CD4-positive, alpha-beta T cell treated with Interleukin-17A for 4 hours (primary cell): ENCODE data around the gene SELENOI.

Experiments used
- DNase-seq: peaks from one replicate; pipeline ENCODE4 v3.0.0-alpha.2; 2020; ENCODE audit warnings: mixed read lengths

Gene SELENOI

GRCh38 chr2:26412091-26412673 lies 66.2 kb downstream of the SELENOI start:
- no peak for DNase-seq

- no peak for DNase-seq
Observed at GRCh38 chr2:26414311-26414710, 68.4 kb downstream of the SELENOI start.

GRCh38 chr2:26421961-26422360 lies 76.0 kb downstream of the SELENOI start:
- no peak for DNase-seq

DNA sequence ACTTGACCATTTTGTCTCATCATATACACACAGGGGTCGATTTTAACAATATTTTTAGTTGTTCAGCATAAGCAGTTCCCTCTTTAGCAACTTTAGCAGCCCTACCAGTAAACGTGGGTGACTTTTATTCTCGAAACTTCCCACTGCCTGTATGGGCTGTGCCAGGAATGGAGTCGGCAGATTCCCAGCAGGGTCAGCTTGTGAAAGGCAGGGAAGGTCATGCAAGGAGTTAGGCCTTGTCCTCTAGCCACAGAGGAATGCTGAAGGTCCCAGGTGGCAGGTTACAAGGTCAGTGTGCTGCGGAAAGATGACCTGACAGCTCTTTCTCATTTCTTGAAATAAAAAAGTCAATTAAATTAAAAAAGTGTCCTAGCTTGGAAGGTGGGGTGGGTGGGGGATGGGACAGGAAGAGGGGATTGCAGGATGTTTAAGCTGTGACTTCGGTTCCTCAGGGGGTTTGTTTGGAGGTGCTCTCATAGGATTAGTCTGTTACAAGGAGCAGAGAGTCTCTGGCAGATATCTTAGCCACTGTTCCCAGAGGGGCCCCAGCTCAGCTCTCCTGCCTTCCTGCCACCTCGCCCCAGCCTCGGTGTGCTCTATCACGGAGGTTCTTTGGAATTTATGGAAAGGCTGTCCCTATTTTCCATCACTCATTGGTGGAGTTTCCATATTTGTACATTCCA lies 77.1 kb downstream of the SELENOI start:
- no peak for DNase-seq

GRCh38 chr2:26423750-26424149 lies 77.8 kb downstream of the SELENOI start:
- DNase-seq = no peak

GRCh38 chr2:26424221-26424620 lies 78.3 kb downstream of the SELENOI start:
- no peak for DNase-seq

DNA sequence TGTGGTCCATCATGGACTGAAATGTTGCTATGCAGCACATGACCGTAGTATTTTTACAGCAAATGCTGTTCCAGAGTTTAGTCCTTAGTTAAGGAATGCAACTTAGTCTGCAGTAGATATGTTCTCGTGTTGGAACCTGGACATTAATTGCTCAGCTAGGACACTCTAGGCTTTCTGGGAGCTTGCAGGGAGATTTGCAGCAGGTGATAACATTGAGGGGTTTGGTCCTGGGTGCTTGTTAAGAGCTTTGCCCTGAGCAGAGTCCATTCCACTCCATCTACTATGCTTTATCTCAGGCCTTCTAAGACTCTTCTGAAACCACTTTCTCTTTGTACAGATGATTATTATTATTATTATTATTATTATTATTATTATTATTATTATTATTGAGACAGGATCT lies 82.9 kb downstream of the SELENOI start:
- DNase-seq = no peak

- DNase-seq = no peak
Observed at GRCh38 chr2:26429779-26430578, 84.0 kb downstream of the SELENOI start.

DNA sequence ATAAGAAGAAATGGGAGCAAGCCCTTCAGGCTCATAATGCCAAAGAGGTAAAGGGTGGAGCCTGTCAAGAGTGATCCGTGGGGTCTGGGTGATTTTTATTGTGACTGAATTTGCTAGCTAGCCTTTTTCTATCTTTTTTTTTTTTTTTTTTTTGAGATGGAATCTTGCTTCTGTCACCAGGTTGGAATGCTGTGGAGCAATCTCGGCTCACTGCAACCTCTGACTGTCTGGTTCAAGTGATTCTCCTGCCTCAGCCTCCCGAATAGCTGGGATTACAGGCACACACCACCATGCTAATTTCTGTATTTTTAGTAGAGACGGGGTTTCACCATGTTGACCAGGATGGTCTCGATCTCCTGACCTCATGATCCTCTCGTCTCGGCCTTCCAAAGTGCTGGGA lies 84.9 kb downstream of the SELENOI start:
- no peak for DNase-seq

DNA sequence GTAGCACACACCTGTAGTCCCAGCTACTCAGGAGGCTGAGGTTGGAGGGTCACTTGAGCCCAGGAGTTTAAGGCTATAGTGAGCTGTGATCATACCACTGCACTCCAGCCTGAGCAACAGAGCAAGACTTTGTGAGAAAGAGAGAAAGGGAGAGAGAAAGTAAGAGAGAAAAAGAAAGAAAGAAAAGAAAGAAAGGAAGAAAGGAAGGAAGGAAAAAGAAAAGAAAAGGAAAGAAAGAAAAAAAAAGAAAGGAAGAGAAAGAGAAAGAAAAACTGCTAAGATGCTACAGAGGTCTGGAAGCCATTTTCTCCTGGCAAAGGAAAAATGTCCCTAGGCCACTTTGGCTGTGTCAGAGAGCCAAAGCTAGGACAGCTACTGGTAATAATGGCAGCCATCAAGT lies 86.4 kb downstream of the SELENOI start:
- no peak for DNase-seq

DNA sequence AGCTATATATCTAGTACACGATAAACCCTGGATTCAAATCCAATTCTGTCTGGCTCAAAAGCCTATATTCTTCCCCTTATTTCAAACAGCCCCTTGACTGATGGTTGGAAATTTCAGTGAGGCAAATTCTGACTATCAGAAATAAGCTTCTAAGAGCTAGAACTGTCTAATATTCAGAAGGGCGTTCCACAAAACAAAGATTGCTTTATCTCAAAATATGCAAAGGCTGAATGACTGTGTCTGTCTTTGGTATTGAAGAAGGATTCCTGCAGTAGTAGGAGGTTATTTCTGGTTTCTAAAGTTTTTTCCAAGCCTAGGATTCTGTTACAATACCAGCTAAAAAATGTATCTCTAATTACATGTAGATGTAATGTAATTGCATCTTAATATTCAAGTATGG lies 86.9 kb downstream of the SELENOI start:
- no peak for DNase-seq

DNA sequence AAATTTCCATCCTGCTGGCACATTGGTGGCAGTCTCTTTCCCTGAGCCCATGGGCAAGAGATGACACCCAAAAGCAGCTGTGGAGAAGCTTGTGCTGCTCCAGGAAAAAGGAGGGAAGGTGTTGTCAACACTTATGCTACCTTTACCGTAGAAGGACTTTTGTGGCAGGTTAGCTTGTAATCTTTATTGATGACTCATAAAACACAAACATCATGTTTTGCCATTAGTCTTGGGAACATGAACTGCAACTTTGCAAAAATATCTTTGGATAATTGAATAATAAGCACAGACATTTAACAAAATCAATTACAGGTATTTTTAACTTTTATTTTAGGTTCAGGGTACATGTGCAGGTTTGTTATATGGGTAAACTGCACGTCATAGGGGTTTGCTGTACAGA lies 89.2 kb downstream of the SELENOI start:
- no peak for DNase-seq

DNA sequence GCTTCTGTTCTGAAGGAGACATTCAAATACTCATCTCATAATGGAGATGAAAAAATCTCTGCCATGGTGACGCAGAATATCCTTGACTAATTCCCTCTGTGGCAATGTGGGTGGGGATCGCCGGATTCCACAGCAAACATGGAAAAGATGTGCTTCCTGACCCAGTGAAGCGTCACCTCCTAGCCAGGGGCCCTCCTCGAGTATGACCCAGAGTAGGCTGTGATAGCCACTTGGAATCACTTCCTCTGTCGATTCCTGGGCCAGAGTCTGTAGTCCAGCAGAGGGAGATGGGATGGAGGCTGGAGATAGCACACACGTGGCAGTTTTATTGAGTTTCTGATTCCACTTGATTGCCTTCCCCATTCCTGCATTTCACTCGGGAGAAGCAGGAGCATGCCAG lies 92.6 kb downstream of the SELENOI start:
- DNase-seq = no peak

GRCh38 chr2:26438926-26439325 lies 93.0 kb downstream of the SELENOI start:
- DNase-seq = no peak

DNA sequence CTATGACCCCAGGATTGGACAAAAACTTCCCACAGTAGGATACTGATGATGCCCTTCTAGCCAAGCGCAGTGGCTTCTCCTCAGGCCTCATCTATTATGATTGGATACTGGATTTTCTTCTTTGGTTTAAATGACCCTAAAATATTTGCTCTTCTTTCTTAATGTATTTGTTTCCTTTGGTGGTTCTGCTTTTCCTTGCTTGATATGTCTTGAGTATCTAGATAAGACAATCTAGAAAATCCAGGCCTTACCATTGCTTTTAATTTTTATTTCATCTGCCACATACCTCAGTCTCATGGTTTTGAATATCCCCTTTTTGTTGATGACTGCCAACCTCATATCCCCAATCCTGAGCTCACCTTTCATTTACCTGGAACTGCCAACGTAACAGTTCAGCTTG lies 96.4 kb downstream of the SELENOI start:
- DNase-seq = no peak

- DNase-seq = no peak
Observed at GRCh38 chr2:26442707-26443106, 96.8 kb downstream of the SELENOI start.

DNA sequence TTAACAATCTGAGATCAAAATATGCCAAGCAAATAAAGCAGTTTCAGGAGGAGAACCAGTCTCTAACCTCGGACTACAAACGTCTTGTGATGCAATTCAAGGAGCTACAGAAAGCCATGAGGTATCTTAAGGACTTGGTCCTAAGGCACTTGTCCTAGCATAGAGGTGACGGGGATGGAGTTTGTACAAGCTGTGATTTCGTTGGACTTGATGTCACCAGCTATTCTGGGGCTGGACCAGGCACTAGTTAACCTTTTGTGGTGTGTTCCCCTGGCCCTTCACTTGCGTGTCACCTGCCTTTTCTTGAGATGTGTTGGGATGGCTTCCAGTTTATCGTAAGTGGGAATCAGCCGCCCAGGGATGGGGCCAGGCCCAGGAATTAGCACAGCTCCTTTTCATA lies 98.3 kb downstream of the SELENOI start:
- DNase-seq = no peak
